AG04450 (cell line): ENCODE measurements around the gene SYNE3. TPM values are rescaled to one million over a fixed set of nuclear protein-coding genes. Genes with fewer than 3 reads are reported as not detected.

Source experiments
- CTCF ChIA-PET: fragments of 300-600, 350-600 bp; formaldehyde crosslinking; extraction: SDS; loops from one replicate; lab custom pipeline; 2022; ENCODE audit warnings: antibody characterized with exemption, inconsistent platforms; lab: Charles Lee
- POLR2A ChIA-PET: fragments of 350-600 bp; formaldehyde crosslinking; extraction: SDS; loops from one replicate; lab custom pipeline; 2021; ENCODE audit warnings: antibody characterized with exemption, inconsistent platforms; lab: Yijun Ruan, JAX
- DNase-seq: peaks from one replicate; pipeline ENCODE4 v3.0.0-alpha.2; 2011; ENCODE audit warnings: low read depth, low spot score
- H3K27ac ChIP-seq: one replicate; pipeline ENCODE4 v1.5.1; 2012; ENCODE audit warnings: low read depth, low read length, control low read depth
- H3K27me3 ChIP-seq: one replicate; pipeline ENCODE4 v1.6.0; 2012; ENCODE audit warnings: low read length; ENCODE audit not compliant: control insufficient read depth, insufficient read depth
- H3K4me3 ChIP-seq: 2 replicates; pipeline ENCODE4 v1.5.1; 2011; ENCODE audit warnings: mild to moderate bottlenecking, low read depth, low read length, control low read depth
- H3K9me3 ChIP-seq: 2 replicates; pipeline ENCODE4 v1.5.1; 2012; ENCODE audit warnings: low read length; ENCODE audit not compliant: control insufficient read depth, insufficient read depth
- CTCF ChIP-seq: IDR thresholded peaks from 2 replicates; pipeline ENCODE4 v1.5.1; 2011; ENCODE audit warnings: low read depth, low read length, control low read depth, inconsistent platforms
- polyA plus RNA-seq: library from polyadenylated mRNA; depleted of rRNA; stranded (reverse); fragments of >200 nt; gene quantifications from 2 replicates; pipeline ENCODE4 v1.2.3, GENCODE V29; 2011

SYNE3 gene
- polyA plus RNA-seq, 1 experiment: 4.2 TPM

- Histone ChIP-seq H3K4me3 (no peak overlapping the region), H3K27ac (no peak overlapping the region), H3K27me3 (no peaks in the 10 kb centered on the region), H3K9me3 (peaks cover 17% of the 10 kb centered on the region)
- CTCF ChIA-PET: interaction anchor here (0.7 to 1.9 kb wide), 4 partner anchors 15 to 1410 kb away, joined by 3 to 10 read pairs (median 6); no protein-coding TSS in a partner anchor
- no peak for TF ChIP-seq CTCF
- no peak for DNase-seq
- POLR2A ChIA-PET: no interaction called here
Measured at GRCh38 chr14:95541932-95542930, 25.8 kb upstream of the SYNE3 start.

- ChIA-PET POLR2A (no interaction called here), CTCF (interaction anchor here (0.9 to 1.9 kb wide), 3 partner anchors 14 to 108 kb away, joined by 3 to 10 read pairs (median 7); no protein-coding TSS in a partner anchor)
- no peak for DNase-seq
- no peak for TF ChIP-seq CTCF
- Histone ChIP-seq H3K27me3 (no peaks in the 10 kb centered on the region), H3K9me3 (peaks cover 17% of the 10 kb centered on the region), H3K27ac (no peak overlapping the region), H3K4me3 (no peak overlapping the region)
Measured at GRCh38 chr14:95541346-95541745, 24.9 kb upstream of the SYNE3 start.

GRCh38 chr14:95540236-95540855, 23.9 kb upstream of the SYNE3 start:
- no peaks in the 10 kb centered on the region for H3K27me3 ChIP-seq
- no peak overlapping the region for H3K27ac ChIP-seq
- TF ChIP-seq CTCF: no peak
- POLR2A ChIA-PET: interaction anchor here (0.6 to 0.7 kb wide), 2 partner anchors 12 to 877 kb away, joined by 3 to 6 read pairs; no protein-coding TSS in a partner anchor
- H3K4me3 ChIP-seq: no peak overlapping the region
- H3K9me3 ChIP-seq: peaks cover 14% of the 10 kb centered on the region
- DNase-seq: no peak
- CTCF ChIA-PET: interaction anchor here (1.0 to 1.2 kb wide), 3 partner anchors 13 to 107 kb away, joined by 3 read pairs; no protein-coding TSS in a partner anchor

- Histone ChIP-seq H3K9me3 (peaks cover 3% of the 10 kb centered on the region; the same call in 1 of the 2 replicates), H3K4me3 (no peak overlapping the region), H3K27me3 (no peaks in the 10 kb centered on the region), H3K27ac (no peak overlapping the region)
- TF ChIP-seq CTCF: no peak
- ChIA-PET CTCF (interaction anchor here (0.6 to 1.2 kb wide), 2 partner anchors 12 to 20 kb away, joined by 3 to 5 read pairs; no protein-coding TSS in a partner anchor), POLR2A (no interaction called here)
- DNase-seq: no peak
Measured at GRCh38 chr14:95538801-95539509, 22.5 kb upstream of the SYNE3 start.
